K562 (cell line): ENCODE measurements around the gene FGGY. TPM values are rescaled to one million over a fixed set of nuclear protein-coding genes. Genes with fewer than 3 reads are reported as not detected.
A peak's percentile ranks its signal among the peaks of the same experiment; 100 is the strongest.

Experiments used
- AFF4 ChIP-seq: sonication (generic); formaldehyde crosslinking; IDR thresholded peaks from 2 replicates; pipeline ENCODE4 v1.8.0; 2023; ENCODE audit warnings: mild to moderate bottlenecking, missing genetic modification reagents
- BMI1 ChIP-seq: fragments of 150-350 bp; IDR thresholded peaks from 2 replicates; pipeline ENCODE4 v1.6.1; 2014; ENCODE audit warnings: low read length
- BRF2 ChIP-seq: IDR thresholded peaks from 3 replicates; pipeline ENCODE4 v1.6.1; 2011; ENCODE audit warnings: borderline replicate concordance, mild to moderate bottlenecking; ENCODE audit not compliant: insufficient read length, insufficient read depth
- CHD1 ChIP-seq: fragments of 200-600 bp; sonication (generic); IDR thresholded peaks from one replicate; pipeline ENCODE4 v1.6.1; 2012; ENCODE audit warnings: mild to moderate bottlenecking, moderate library complexity, low read length, inconsistent platforms
- DACH1 ChIP-seq: fragments of 450-650 bp; IDR thresholded peaks from 2 replicates; pipeline ENCODE4 v1.6.1; 2018; ENCODE audit not compliant: partially characterized antibody
- DDX20 ChIP-seq: fragments of 450-650 bp; IDR thresholded peaks from 2 replicates; pipeline ENCODE4 v1.6.1; 2016; ENCODE audit warnings: missing genetic modification characterization, low read depth, mild to moderate bottlenecking, missing compliant biosample characterization, moderate library complexity
- EP400 ChIP-seq: fragments of 450-650 bp; IDR thresholded peaks from 2 replicates; pipeline ENCODE4 v1.6.1; 2017; ENCODE audit warnings: antibody characterized with exemption, mild to moderate bottlenecking, moderate library complexity
- ETS1 ChIP-seq: conservative IDR thresholded peaks from 2 replicates; pipeline ENCODE4 v1.6.1; 2011; ENCODE audit warnings: low read depth, mild to moderate bottlenecking, low read length; ENCODE audit not compliant: control insufficient read depth
- GATA2 ChIP-seq: sonication (generic); formaldehyde crosslinking; IDR thresholded peaks from 2 replicates; pipeline ENCODE4 v1.4.0; 2020; ENCODE audit warnings: mild to moderate bottlenecking, missing genetic modification reagents
- HNRNPK ChIP-seq: fragments of 200-400 bp; formaldehyde crosslinking; IDR thresholded peaks from one replicate; pipeline ENCODE4 v1.6.1; 2018; ENCODE audit warnings: mild to moderate bottlenecking, low read depth, low read length; ENCODE audit not compliant: poor library complexity, severe bottlenecking
- KDM1A ChIP-seq, 2 experiments: fragments of 450-650 bp; IDR thresholded peaks; 2 replicates each; pipeline ENCODE4 v1.6.1; 2016; ENCODE audit warnings: mild to moderate bottlenecking in 2 of 2
- MAFG ChIP-seq: fragments of 450-650 bp; conservative IDR thresholded peaks from 2 replicates; pipeline ENCODE4 v1.6.1; 2016; ENCODE audit warnings: missing genetic modification characterization, missing compliant biosample characterization
- NCOA6 ChIP-seq: fragments of 450-650 bp; IDR thresholded peaks from 2 replicates; pipeline ENCODE4 v1.6.1; 2017; ENCODE audit warnings: mild to moderate bottlenecking
- NFE2 ChIP-seq: IDR thresholded peaks from 2 replicates; pipeline ENCODE4 v1.6.1; 2014; ENCODE audit warnings: antibody characterized with exemption, low read depth
- PHF20 ChIP-seq: fragments of 450-650 bp; IDR thresholded peaks from 2 replicates; pipeline ENCODE4 v1.6.1; 2018; ENCODE audit not compliant: partially characterized antibody
- POLR3A ChIP-seq: IDR thresholded peaks from 2 replicates; pipeline ENCODE4 v1.6.1; 2011; ENCODE audit warnings: borderline replicate concordance, mild to moderate bottlenecking, moderate library complexity; ENCODE audit not compliant: insufficient read length, insufficient read depth; ENCODE audit errors: extremely low read depth
- SRF ChIP-seq, 2 experiments: fragments of 250-450, 450-650 bp in 1 of 2; sonication (Bioruptor Pico) in 1 of 2; sonication (generic) in 1 of 2; formaldehyde crosslinking; IDR thresholded peaks; 2 replicates each; pipeline versions ENCODE4 v1.5.0 to v1.5.1; 2020 to 2022; ENCODE audit warnings: mild to moderate bottlenecking in 1 of 2, missing genetic modification reagents in 1 of 2
- THAP7 ChIP-seq: fragments of 250-450 bp; sonication (Bioruptor Pico); IDR thresholded peaks from 2 replicates; pipeline ENCODE4 v1.5.0; 2021
- U2AF2 ChIP-seq: fragments of 200-400 bp; formaldehyde crosslinking; optimal IDR thresholded peaks from 2 replicates; pipeline ENCODE3; 2017; ENCODE audit warnings: low read depth, mild to moderate bottlenecking, low read length
- ZKSCAN8 ChIP-seq: fragments of 200-800 bp; sonication (Bioruptor generic); IDR thresholded peaks from 2 replicates; pipeline ENCODE4 v1.6.1; 2016; ENCODE audit warnings: missing genetic modification characterization, missing compliant biosample characterization
- ZNF384 ChIP-seq: IDR thresholded peaks from 2 replicates; pipeline ENCODE4 v1.6.1; 2012; ENCODE audit warnings: low read depth, low read length, improper control_type of control experiment
- polyA plus RNA-seq, 8 experiments: library from polyadenylated mRNA; depleted of rRNA in 4 of 8; stranded (reverse) in 5 of 8; unstranded in 3 of 8; fragments of >200 nt; fragmentation: Nextera tagmentation in 2 of 8; fragmentation: Illumina TruSeq in 1 of 8; extraction: Ambion mirVana in 2 of 8; extraction: Trizol in 1 of 8; gene quantifications; 2 replicates each; pipeline versions ENCODE4 v1.2.1 to v1.2.3, GENCODE V29; 2011 to 2014; ENCODE audit warnings: inconsistent platforms in 1 of 8, missing spikeins in 1 of 8
- total RNA-seq, 7 experiments: library from RNA; depleted of rRNA in 6 of 7; stranded (reverse); fragments of >200 nt in 6 of 7; fragmentation: Illumina TruSeq in 2 of 7; extraction: Trizol in 2 of 7; gene quantifications; 2 replicates each; pipeline versions ENCODE4 v1.2.1 to v1.2.3, GENCODE V29; 2011 to 2021; ENCODE audit warnings: low replicate concordance in 1 of 7

FGGY gene
- total and polyA plus RNA-seq, 9 of the 15 experiments (the other 6 are each of a cell fraction or from before 2014, with no cell fraction given) = 9.7 to 19.2 (median 12.6) TPM

GRCh38 chr1:59505596-59506028, 208.7 kb downstream of the FGGY start (continued):
- no peak for TF ChIP-seq BRF2
- TF ChIP-seq ETS1 = no peak
- TF ChIP-seq KDM1A (IDR thresholded peaks at IDR 0.05) = peak in 1 of 2 experiments; percentile 19; a peak in 1 of 4 replicates
- no peak for TF ChIP-seq PHF20
- peak; percentile 11; the same call in 1 of the 2 replicates for TF ChIP-seq NFE2
- TF ChIP-seq DDX20 = no peak
- no peak for TF ChIP-seq SRF (CRISPR knock-in tag; IDR thresholded peaks at IDR 0.05)
- TF ChIP-seq GATA2 (CRISPR knock-in tag) = peak; percentile 64; the same call in 1 of the 2 replicates
- no peak for TF ChIP-seq THAP7 (CRISPR knock-in tag)
- TF ChIP-seq HNRNPK = no peak
- 0 out of 2 replicates have a peak, but pooled peaks have one; percentile 11 for TF ChIP-seq MAFG
- TF ChIP-seq NCOA6 = no peak
- no peak for TF ChIP-seq U2AF2
- no peak for TF ChIP-seq ZNF384
- peak; percentile 50; the same call in 1 of the 2 replicates for TF ChIP-seq ZKSCAN8
- TF ChIP-seq BMI1 = no peak
- TF ChIP-seq CHD1 = no peak
- TF ChIP-seq POLR3A = no peak
- TF ChIP-seq EP400 = no peak
- peak; percentile 59 for TF ChIP-seq DACH1
- no peak for TF ChIP-seq AFF4
